ENCODE measurements around the gene COL12A1. TPM values are rescaled to one million over a fixed set of nuclear protein-coding genes. Genes with fewer than 3 reads are reported as not detected.

The COL12A1 gene
- total and polyA plus RNA-seq, 11 donors = 3.1 to 26.8 (median 18.5) TPM

DNA sequence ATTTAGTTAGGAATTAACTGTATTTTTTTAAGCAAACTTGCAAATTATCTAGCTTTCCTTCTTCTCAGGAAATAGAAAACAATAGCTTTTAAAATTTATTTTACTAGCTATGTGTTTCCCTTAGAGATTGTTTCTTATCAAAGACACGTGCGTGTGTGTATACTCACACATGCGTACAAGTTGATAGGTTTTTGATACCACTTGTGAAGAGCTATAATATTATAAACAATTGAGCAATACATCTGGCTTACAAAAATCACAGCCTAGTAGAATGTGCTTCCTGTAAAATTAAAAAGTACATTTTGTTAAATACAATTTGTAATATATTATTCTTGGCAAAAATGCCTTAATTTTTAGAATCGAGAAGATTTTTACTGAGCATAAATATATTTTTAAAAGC is 33.9 kb downstream of the COL12A1 start:
- Histone ChIP-seq H3K4me1 (peaks cover 0 to 39% (median 10%) of the 10 kb centered on the region in 12 donors), H3K36me3 (peaks cover 0 to 21% (median 0%) of the 10 kb centered on the region in 9 donors)

DNA sequence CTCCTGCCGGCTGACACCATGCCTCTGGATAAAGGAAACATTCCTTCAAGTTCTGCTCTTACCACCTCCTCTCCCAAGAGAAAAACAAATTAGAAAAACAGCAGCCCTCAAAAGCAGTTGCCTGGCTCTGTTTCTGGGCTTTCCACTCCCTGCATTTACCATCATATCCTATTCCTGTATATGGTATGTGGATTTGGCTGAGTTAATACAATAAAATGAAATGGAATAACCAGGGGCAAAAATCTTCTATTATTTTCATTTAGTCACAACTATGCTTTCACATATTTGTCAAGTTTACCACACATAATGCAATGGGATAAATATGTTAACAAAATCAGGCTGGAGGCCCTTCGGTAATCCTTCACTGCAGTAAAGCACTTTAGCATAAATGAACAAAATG is 34.3 kb downstream of the COL12A1 start:
- Histone ChIP-seq H3K4me3 (no peak overlapping the region), H3K9me3 (no peaks in the 10 kb centered on the region), H3K36me3 (peaks cover 0 to 19% (median 0%) of the 10 kb centered on the region in 9 donors), H3K27ac (peak overlapping the region in 2 of 12 donors; percentile 7 to 23), H3K27me3 (no peaks in the 10 kb centered on the region), H3K4me1 (peaks cover 0 to 41% (median 10%) of the 10 kb centered on the region in 12 donors)
- 39 to 51% (median 45%) methylated on average over 2 of the region's 2 CpGs for WGBS, 4 donors
- intact Hi-C loops (cut with DNase I) = no loop called here
- DNase-seq (no peak), ATAC-seq (no peak)
- TF ChIP-seq CTCF (IDR thresholded peaks at IDR 0.05) = no peak
- no peak for TF ChIP-seq POLR2A (IDR thresholded peaks at IDR 0.05)

More for the DNA sequence above, 33.9 kb downstream of the COL12A1 start:
- no peaks in the 10 kb centered on the region for H3K27me3 ChIP-seq
- no peaks in the 10 kb centered on the region for H3K9me3 ChIP-seq
- 49 to 59% (median 54%) methylated on average over 4 of the region's 4 CpGs for WGBS, 4 donors
- no peak for TF ChIP-seq CTCF (IDR thresholded peaks at IDR 0.05)
- no peak for TF ChIP-seq POLR2A (IDR thresholded peaks at IDR 0.05)
- no peak for ATAC-seq
- no peak for DNase-seq
- intact Hi-C loops (cut with DNase I) = no loop called here
- peak overlapping the region in 1 of 12 donors; percentile 23 for H3K27ac ChIP-seq
- H3K4me3 ChIP-seq = no peak overlapping the region

GRCh38 chr6:75170691-75171560 is 34.9 kb downstream of the COL12A1 start:
- Histone ChIP-seq H3K4me3 (no peak overlapping the region), H3K36me3 (peaks cover 0 to 16% (median 0%) of the 10 kb centered on the region in 9 donors), H3K9me3 (no peaks in the 10 kb centered on the region), H3K27me3 (no peaks in the 10 kb centered on the region), H3K27ac (peak overlapping the region in 1 of 12 donors; percentile 7), H3K4me1 (peaks cover 0 to 41% (median 10%) of the 10 kb centered on the region in 12 donors)
- no peak for DNase-seq
- intact Hi-C loops (cut with DNase I) = no loop called here
- no peak for TF ChIP-seq CTCF (IDR thresholded peaks at IDR 0.05)
- no peak for TF ChIP-seq POLR2A (IDR thresholded peaks at IDR 0.05)
- ATAC-seq = no peak
- 57 to 68% (median 66%) methylated on average over 2 of the region's 2 CpGs for WGBS, 4 donors
